Measurements from ENCODE around the gene NRXN3.
"Not testable (repeated sequence)": the region's sequence is repeated elsewhere in the genome, so short reads cannot be mapped to it uniquely, and the experiment has no call there.

NRXN3 gene

GRCh38 chr14:79745046-79745445, 1574.9 kb downstream of the NRXN3 start:
- H3K4me3 Mint-ChIP-seq, result no peak overlapping the region
- H3K27me3 Mint-ChIP-seq, result no peaks in the 10 kb centered on the region
- DNase-seq, result no peak
- H3K36me3 Mint-ChIP-seq, result no peaks in the 10 kb centered on the region
- H3K27ac Mint-ChIP-seq, result no peak overlapping the region
- CTCF ChIA-PET, result no interaction called here
- no peaks in the 10 kb centered on the region for H3K4me1 Mint-ChIP-seq
- no peaks in the 10 kb centered on the region for H3K9me3 Mint-ChIP-seq

GRCh38 chr14:79749065-79749464, 1578.9 kb downstream of the NRXN3 start:
- Mint-ChIP-seq H3K9me3 (no peaks in the 10 kb centered on the region), H3K27me3 (no peaks in the 10 kb centered on the region), H3K27ac (no peak overlapping the region), H3K4me3 (no peak overlapping the region), H3K4me1 (no peaks in the 10 kb centered on the region), H3K36me3 (no peaks in the 10 kb centered on the region)
- CTCF ChIA-PET, result interaction anchor here (0.8 kb wide), 1 partner anchor 296 kb away, joined by 4 read pairs; no protein-coding TSS in a partner anchor
- DNase-seq, result no peak

- CTCF ChIA-PET, result no interaction called here
Measured at GRCh38 chr14:79758985-79759384, 1588.8 kb downstream of the NRXN3 start.

GRCh38 chr14:79764323-79764722, 1594.2 kb downstream of the NRXN3 start:
- CTCF ChIA-PET, result no interaction called here
- Mint-ChIP-seq H3K4me1 (no peaks in the 10 kb centered on the region), H3K27ac (no peak overlapping the region), H3K27me3 (no peaks in the 10 kb centered on the region), H3K4me3 (no peak overlapping the region), H3K36me3 (no peaks in the 10 kb centered on the region), H3K9me3 (peaks cover 4% of the 10 kb centered on the region)
- no peak for DNase-seq

More at GRCh38 chr14:79758985-79759384, 1588.8 kb downstream of the NRXN3 start:
- H3K36me3 Mint-ChIP-seq, result no peaks in the 10 kb centered on the region
- H3K27me3 Mint-ChIP-seq, result no peaks in the 10 kb centered on the region
- no peak overlapping the region for H3K27ac Mint-ChIP-seq
- no peaks in the 10 kb centered on the region for H3K4me1 Mint-ChIP-seq
- H3K4me3 Mint-ChIP-seq, result no peak overlapping the region
- peaks cover 2% of the 10 kb centered on the region for H3K9me3 Mint-ChIP-seq
- no peak for DNase-seq

- Mint-ChIP-seq H3K36me3 (no peaks in the 10 kb centered on the region), H3K9me3 (peaks cover 6% of the 10 kb centered on the region), H3K27me3 (no peaks in the 10 kb centered on the region), H3K4me1 (no peaks in the 10 kb centered on the region), H3K27ac (no peak overlapping the region), H3K4me3 (no peak overlapping the region)
- DNase-seq, result no peak
- CTCF ChIA-PET, result no interaction called here
Measured at GRCh38 chr14:79766511-79766910, 1596.3 kb downstream of the NRXN3 start.

GRCh38 chr14:79767251-79767650, 1597.1 kb downstream of the NRXN3 start:
- H3K4me3 Mint-ChIP-seq, result no peak overlapping the region
- no peaks in the 10 kb centered on the region for H3K4me1 Mint-ChIP-seq
- no peaks in the 10 kb centered on the region for H3K36me3 Mint-ChIP-seq
- no peaks in the 10 kb centered on the region for H3K27me3 Mint-ChIP-seq
- no peak for DNase-seq
- peaks cover 6% of the 10 kb centered on the region for H3K9me3 Mint-ChIP-seq
- CTCF ChIA-PET, result no interaction called here
- H3K27ac Mint-ChIP-seq, result no peak overlapping the region

- CTCF ChIA-PET, result not testable (repeated sequence)
Measured at GRCh38 chr14:79767721-79768120, 1597.5 kb downstream of the NRXN3 start.

GRCh38 chr14:79781882-79782281, 1611.7 kb downstream of the NRXN3 start:
- Mint-ChIP-seq H3K4me3 (no peak overlapping the region), H3K9me3 (no peaks in the 10 kb centered on the region)
- CTCF ChIA-PET, result no interaction called here

More at GRCh38 chr14:79767721-79768120, 1597.5 kb downstream of the NRXN3 start:
- H3K9me3 Mint-ChIP-seq, H3K4me1 Mint-ChIP-seq, H3K4me3 Mint-ChIP-seq, DNase-seq, H3K36me3 Mint-ChIP-seq, H3K27ac Mint-ChIP-seq, H3K27me3 Mint-ChIP-seq: not testable (repeated sequence)

GRCh38 chr14:79783041-79783440, 1612.9 kb downstream of the NRXN3 start:
- Mint-ChIP-seq H3K9me3 (peaks cover 2% of the 10 kb centered on the region), H3K4me3 (no peak overlapping the region), H3K27ac (no peak overlapping the region), H3K27me3 (no peaks in the 10 kb centered on the region), H3K4me1 (no peaks in the 10 kb centered on the region), H3K36me3 (no peaks in the 10 kb centered on the region)
- no peak for DNase-seq
- CTCF ChIA-PET, result no interaction called here

More at GRCh38 chr14:79781882-79782281, 1611.7 kb downstream of the NRXN3 start:
- no peak for DNase-seq
- H3K27me3 Mint-ChIP-seq, result no peaks in the 10 kb centered on the region
- H3K4me1 Mint-ChIP-seq, result no peaks in the 10 kb centered on the region
- no peaks in the 10 kb centered on the region for H3K36me3 Mint-ChIP-seq
- no peak overlapping the region for H3K27ac Mint-ChIP-seq

- Mint-ChIP-seq H3K27me3 (no peaks in the 10 kb centered on the region), H3K36me3 (no peaks in the 10 kb centered on the region), H3K9me3 (peaks cover 7% of the 10 kb centered on the region), H3K4me3 (no peak overlapping the region), H3K4me1 (no peaks in the 10 kb centered on the region), H3K27ac (no peak overlapping the region)
- CTCF ChIA-PET, result no interaction called here
- no peak for DNase-seq
Measured at GRCh38 chr14:79786522-79786921, 1616.3 kb downstream of the NRXN3 start.

GRCh38 chr14:79788346-79788745, 1618.2 kb downstream of the NRXN3 start:
- H3K27me3 Mint-ChIP-seq, result no peaks in the 10 kb centered on the region
- H3K4me1 Mint-ChIP-seq, result no peaks in the 10 kb centered on the region
- no peak overlapping the region for H3K27ac Mint-ChIP-seq
- DNase-seq, result no peak
- no peaks in the 10 kb centered on the region for H3K36me3 Mint-ChIP-seq
- no peak overlapping the region for H3K4me3 Mint-ChIP-seq
- H3K9me3 Mint-ChIP-seq, result peaks cover 7% of the 10 kb centered on the region
- CTCF ChIA-PET, result no interaction called here

GRCh38 chr14:79791055-79791732, 1621.0 kb downstream of the NRXN3 start:
- no peak overlapping the region for H3K27ac Mint-ChIP-seq
- H3K27me3 Mint-ChIP-seq, result no peaks in the 10 kb centered on the region
- H3K9me3 Mint-ChIP-seq, result peaks cover 7% of the 10 kb centered on the region
- no peaks in the 10 kb centered on the region for H3K36me3 Mint-ChIP-seq
- no peak overlapping the region for H3K4me3 Mint-ChIP-seq
- DNase-seq, result no peak
- CTCF ChIA-PET, result no interaction called here
- no peaks in the 10 kb centered on the region for H3K4me1 Mint-ChIP-seq

GRCh38 chr14:79802093-79802492, 1631.9 kb downstream of the NRXN3 start:
- H3K4me1 Mint-ChIP-seq, result no peaks in the 10 kb centered on the region
- no peaks in the 10 kb centered on the region for H3K27me3 Mint-ChIP-seq
- no peak overlapping the region for H3K27ac Mint-ChIP-seq
- H3K36me3 Mint-ChIP-seq, result no peaks in the 10 kb centered on the region
- DNase-seq, result no peak
- no peaks in the 10 kb centered on the region for H3K9me3 Mint-ChIP-seq
- no peak overlapping the region for H3K4me3 Mint-ChIP-seq
- CTCF ChIA-PET, result no interaction called here

- Mint-ChIP-seq H3K9me3 (no peaks in the 10 kb centered on the region), H3K4me3 (no peak overlapping the region), H3K27ac (no peak overlapping the region), H3K36me3 (no peaks in the 10 kb centered on the region), H3K27me3 (no peaks in the 10 kb centered on the region), H3K4me1 (no peaks in the 10 kb centered on the region)
- CTCF ChIA-PET, result interaction anchor here (0.6 kb wide), 1 partner anchor 701 kb away, joined by 3 read pairs; no protein-coding TSS in a partner anchor
- no peak for DNase-seq
Measured at GRCh38 chr14:79805636-79806035, 1635.5 kb downstream of the NRXN3 start.

GRCh38 chr14:79809849-79810612, 1639.9 kb downstream of the NRXN3 start:
- Mint-ChIP-seq H3K36me3 (no peaks in the 10 kb centered on the region), H3K27ac (no peak overlapping the region)
- DNase-seq, result no peak

More at GRCh38 chr14:79809849-79810612, 1639.9 kb downstream of the NRXN3 start:
- Mint-ChIP-seq H3K4me3 (no peak overlapping the region), H3K27me3 (no peaks in the 10 kb centered on the region), H3K9me3 (no peaks in the 10 kb centered on the region), H3K4me1 (no peaks in the 10 kb centered on the region)
- CTCF ChIA-PET, result no interaction called here
